Tibial nerve (tissue), 4 donors: ENCODE results near the gene CNGB1.

ENCODE experiments used
- CTCF ChIP-seq, 5 experiments: fragments of 200-600 bp in 3 of 5; fragments of 450-650 bp in 2 of 5; sonication (generic) in 3 of 5; IDR thresholded peaks; one replicate each; pipeline ENCODE4 v1.5.1; 2016 to 2019; ENCODE audit warnings: antibody characterized with exemption in 5 of 5, mild to moderate bottlenecking in 3 of 5, moderate library complexity in 2 of 5
- EP300 ChIP-seq, 2 donors: sonication (generic); formaldehyde crosslinking; IDR thresholded peaks; one replicate each; pipeline ENCODE4 v1.6.1; 2017; ENCODE audit warnings: antibody characterized with exemption in 2 of 2, mild to moderate bottlenecking in 1 of 2
- POLR2A ChIP-seq, 2 donors: fragments of 450-650 bp; IDR thresholded peaks; one replicate each; pipeline ENCODE4 v1.6.1; 2017; ENCODE audit warnings: antibody characterized with exemption in 2 of 2, mild to moderate bottlenecking in 2 of 2, moderate library complexity in 2 of 2

DNA sequence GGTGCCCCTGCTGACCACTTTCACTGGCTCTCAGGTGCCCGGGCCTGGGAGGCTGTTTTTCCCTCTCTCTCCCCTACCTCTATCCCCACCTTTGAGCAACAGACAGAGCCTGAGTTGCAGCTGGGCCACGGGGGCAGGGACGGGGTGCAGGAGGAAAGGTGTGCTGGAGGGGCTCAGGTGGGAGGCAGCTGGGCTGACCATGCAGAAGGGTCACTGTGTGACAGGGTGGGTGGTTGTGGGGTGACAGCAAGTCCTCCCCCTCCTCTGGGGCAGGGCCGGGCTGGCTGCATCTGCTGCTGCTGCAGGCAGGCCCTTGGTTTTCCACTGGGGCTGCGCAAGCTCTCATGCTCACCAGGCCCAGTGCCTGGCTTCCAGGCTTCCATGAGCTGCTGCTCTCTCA is 23.0 kb upstream of the CNGB1 start:
- TF ChIP-seq CTCF (IDR thresholded peaks at IDR 0.05), result no peak
- no peak for TF ChIP-seq POLR2A (IDR thresholded peaks at IDR 0.05)
- no peak for TF ChIP-seq EP300 (IDR thresholded peaks at IDR 0.05)
